Tibial nerve (tissue), 4 donors: Measurements from ENCODE around the gene MLLT6. TPM values are rescaled to one million over a fixed set of nuclear protein-coding genes. Genes with fewer than 3 reads are reported as not detected.

Experiments
- DNase-seq, 2 donors: peaks; one replicate each; pipeline ENCODE4 v3.0.0-alpha.2; 2019; ENCODE audit warnings: low spot score in 2 of 2
- H3K27ac ChIP-seq, 4 donors: fragments of 200-600 bp; sonication (generic) in 3 of 4; one replicate each; pipeline ENCODE4 v1.5.1; 2017 to 2019; ENCODE audit warnings: mild to moderate bottlenecking in 1 of 4
- H3K27me3 ChIP-seq, 2 donors: fragments of 200-600 bp; sonication (generic) in 1 of 2; one replicate each; pipeline versions ENCODE4 v1.5.1 to v1.6.0; 2017 to 2019
- H3K36me3 ChIP-seq, 3 donors: fragments of 200-600 bp; sonication (generic); one replicate each; pipeline ENCODE4 v1.5.1; 2018 to 2019
- H3K4me1 ChIP-seq, 4 donors: fragments of 200-600 bp; sonication (generic) in 3 of 4; one replicate each; pipeline ENCODE4 v1.5.1; 2017 to 2019
- H3K4me3 ChIP-seq, 4 donors: fragments of 200-600 bp; sonication (generic) in 3 of 4; one replicate each; pipeline ENCODE4 v1.5.1; 2017 to 2019; ENCODE audit warnings: mild to moderate bottlenecking in 1 of 4, moderate library complexity in 1 of 4
- H3K9me3 ChIP-seq, 4 donors: fragments of 200-600 bp; sonication (generic) in 3 of 4; one replicate each; pipeline ENCODE4 v1.5.1; 2017 to 2019
- CTCF ChIP-seq, 5 experiments: fragments of 200-600 bp in 3 of 5; fragments of 450-650 bp in 2 of 5; sonication (generic) in 3 of 5; IDR thresholded peaks; one replicate each; pipeline ENCODE4 v1.5.1; 2016 to 2019; ENCODE audit warnings: antibody characterized with exemption in 5 of 5, mild to moderate bottlenecking in 3 of 5, moderate library complexity in 2 of 5
- EP300 ChIP-seq, 2 donors: sonication (generic); formaldehyde crosslinking; IDR thresholded peaks; one replicate each; pipeline ENCODE4 v1.6.1; 2017; ENCODE audit warnings: antibody characterized with exemption in 2 of 2, mild to moderate bottlenecking in 1 of 2
- POLR2A ChIP-seq, 2 donors: fragments of 450-650 bp; IDR thresholded peaks; one replicate each; pipeline ENCODE4 v1.6.1; 2017; ENCODE audit warnings: antibody characterized with exemption in 2 of 2, mild to moderate bottlenecking in 2 of 2, moderate library complexity in 2 of 2
- WGBS, 2 donors: methylation state at CpG; one replicate each; pipeline ENCODE4 v1.1.5; 2018; 5-methylcytosine and 5-hydroxymethylcytosine counted together
- total RNA-seq, 4 donors: library from RNA; depleted of rRNA; stranded (reverse); fragments of >200 nt; gene quantifications; one replicate each; pipeline ENCODE4 v1.1.0, GENCODE V29; 2016

MLLT6 gene
- total RNA-seq, 4 donors from 2014 or later, result 83.9 to 185 (median 116) TPM

GRCh38 chr17:38739305-38739704 is 34.2 kb downstream of the MLLT6 start:
- 80 to 90% methylated on average over 13 to 14 of the region's 14 CpGs for WGBS, 2 donors
- H3K4me1 ChIP-seq, result peaks cover 0 to 58% (median 23%) of the 10 kb centered on the region in 4 donors
- no peaks in the 10 kb centered on the region for H3K27me3 ChIP-seq
- no peak overlapping the region for H3K4me3 ChIP-seq
- H3K36me3 ChIP-seq, result peaks cover 0 to 52% (median 3%) of the 10 kb centered on the region in 3 donors
- no peak for DNase-seq
- no peak for TF ChIP-seq EP300 (IDR thresholded peaks at IDR 0.05)
- no peak for TF ChIP-seq POLR2A (IDR thresholded peaks at IDR 0.05)
- no peak for TF ChIP-seq CTCF (IDR thresholded peaks at IDR 0.05)
- no peak overlapping the region for H3K27ac ChIP-seq
- H3K9me3 ChIP-seq, result no peaks in the 10 kb centered on the region

GRCh38 chr17:38740044-38740443 is 35.0 kb downstream of the MLLT6 start:
- peaks cover 0 to 49% (median 3%) of the 10 kb centered on the region in 3 donors for H3K36me3 ChIP-seq
- no peak for TF ChIP-seq POLR2A (IDR thresholded peaks at IDR 0.05)
- TF ChIP-seq EP300 (IDR thresholded peaks at IDR 0.05), result no peak
- no peaks in the 10 kb centered on the region for H3K9me3 ChIP-seq
- no peak overlapping the region for H3K27ac ChIP-seq
- DNase-seq, result no peak
- H3K4me1 ChIP-seq, result peaks cover 0 to 57% (median 20%) of the 10 kb centered on the region in 4 donors
- no peak overlapping the region for H3K4me3 ChIP-seq
- WGBS, 2 donors, result 84 to 94% methylated on average over 14 to 18 of the region's 19 CpGs
- no peaks in the 10 kb centered on the region for H3K27me3 ChIP-seq

- no peak for TF ChIP-seq POLR2A (IDR thresholded peaks at IDR 0.05)
- no peak for TF ChIP-seq CTCF (IDR thresholded peaks at IDR 0.05)
- no peak for TF ChIP-seq EP300 (IDR thresholded peaks at IDR 0.05)
- 65 to 72% methylated on average over 4 of the region's 4 CpGs for WGBS, 2 donors
- DNase-seq, result no peak
- Histone ChIP-seq H3K4me3 (no peak overlapping the region), H3K27me3 (no peaks in the 10 kb centered on the region), H3K9me3 (no peaks in the 10 kb centered on the region), H3K36me3 (peaks cover 0 to 45% (median 3%) of the 10 kb centered on the region in 3 donors), H3K4me1 (peaks cover 0 to 57% (median 19%) of the 10 kb centered on the region in 4 donors), H3K27ac (peak overlapping the region in 2 of 4 donors; percentile 85 to 88)
Observed at GRCh38 chr17:38740806-38741205, 35.7 kb downstream of the MLLT6 start.

GRCh38 chr17:38741461-38741860 is 36.4 kb downstream of the MLLT6 start:
- Histone ChIP-seq H3K9me3 (no peaks in the 10 kb centered on the region), H3K4me1 (peaks cover 0 to 60% (median 23%) of the 10 kb centered on the region in 4 donors), H3K27ac (peak overlapping the region; percentile 31 to 88 (median 80)), H3K36me3 (peaks cover 0 to 38% (median 3%) of the 10 kb centered on the region in 3 donors), H3K4me3 (no peak overlapping the region), H3K27me3 (no peaks in the 10 kb centered on the region)
- TF ChIP-seq EP300 (IDR thresholded peaks at IDR 0.05), result no peak
- TF ChIP-seq POLR2A (IDR thresholded peaks at IDR 0.05), result no peak
- no peak for TF ChIP-seq CTCF (IDR thresholded peaks at IDR 0.05)
- DNase-seq, result no peak
- WGBS, 2 donors, result 64 to 75% methylated on average over 5 of the region's 5 CpGs

- WGBS, 2 donors, result 45 to 55% methylated on average over 7 of the region's 7 CpGs
Observed at GRCh38 chr17:38741921-38742410, 36.9 kb downstream of the MLLT6 start.

More at GRCh38 chr17:38741921-38742410, 36.9 kb downstream of the MLLT6 start:
- H3K27me3 ChIP-seq, result no peaks in the 10 kb centered on the region
- H3K36me3 ChIP-seq, result peaks cover 0 to 35% (median 3%) of the 10 kb centered on the region in 3 donors
- no peak for DNase-seq
- no peaks in the 10 kb centered on the region for H3K9me3 ChIP-seq
- H3K4me1 ChIP-seq, result peaks cover 0 to 65% (median 28%) of the 10 kb centered on the region in 4 donors
- peak overlapping the region; percentile 31 to 88 (median 80) for H3K27ac ChIP-seq
- TF ChIP-seq CTCF (IDR thresholded peaks at IDR 0.05) (no peak), EP300 (IDR thresholded peaks at IDR 0.05) (no peak), POLR2A (IDR thresholded peaks at IDR 0.05) (no peak)
- H3K4me3 ChIP-seq, result no peak overlapping the region
